Stimulated activated naive CD8-positive, alpha-beta T cell treated with anti-CD3 and anti-CD28 coated beads, Interleukin-15, Interleukin-2, amounts not matched to agents 100 ng/mL and 50 ng/mL, for 24 hours (primary cell): ENCODE data around the gene FOCAD.

ENCODE experiments used
- H3K27ac Mint-ChIP-seq: one replicate; pipeline ENCODE4 v1.8.0; 2021; ENCODE audit warnings: mild to moderate bottlenecking, mixed read lengths
- H3K27me3 Mint-ChIP-seq: one replicate; pipeline ENCODE4 v1.8.0; 2021; ENCODE audit warnings: mixed read lengths
- H3K36me3 Mint-ChIP-seq: one replicate; pipeline ENCODE4 v1.8.0; 2021; ENCODE audit warnings: low read depth, mixed read lengths
- H3K4me1 Mint-ChIP-seq: one replicate; pipeline ENCODE4 v1.8.0; 2021; ENCODE audit warnings: low read depth, mixed read lengths
- H3K4me3 Mint-ChIP-seq: one replicate; pipeline ENCODE4 v1.8.0; 2021; ENCODE audit warnings: mild to moderate bottlenecking, mixed read lengths
- H3K9me3 Mint-ChIP-seq: one replicate; pipeline ENCODE4 v1.8.0; 2021; ENCODE audit warnings: mixed read lengths

Gene FOCAD

GRCh38 chr9:20698782-20699181 lies 14.7 kb downstream of the FOCAD start:
- H3K27ac Mint-ChIP-seq = no peak overlapping the region
- no peaks in the 10 kb centered on the region for H3K9me3 Mint-ChIP-seq
- H3K4me1 Mint-ChIP-seq = peaks cover 10% of the 10 kb centered on the region
- peaks cover 4% of the 10 kb centered on the region for H3K36me3 Mint-ChIP-seq
- no peak overlapping the region for H3K4me3 Mint-ChIP-seq
- no peaks in the 10 kb centered on the region for H3K27me3 Mint-ChIP-seq

GRCh38 chr9:20701060-20701459 lies 17.0 kb downstream of the FOCAD start:
- H3K27ac Mint-ChIP-seq = no peak overlapping the region

GRCh38 chr9:20702570-20702969 lies 18.5 kb downstream of the FOCAD start:
- Mint-ChIP-seq H3K36me3 (no peaks in the 10 kb centered on the region), H3K27me3 (no peaks in the 10 kb centered on the region), H3K4me3 (no peak overlapping the region), H3K4me1 (peaks cover 10% of the 10 kb centered on the region), H3K27ac (no peak overlapping the region), H3K9me3 (no peaks in the 10 kb centered on the region)

More at GRCh38 chr9:20701060-20701459, 17.0 kb downstream of the FOCAD start:
- Mint-ChIP-seq H3K36me3 (no peaks in the 10 kb centered on the region), H3K4me1 (peaks cover 10% of the 10 kb centered on the region), H3K9me3 (no peaks in the 10 kb centered on the region), H3K27me3 (no peaks in the 10 kb centered on the region), H3K4me3 (no peak overlapping the region)

- no peaks in the 10 kb centered on the region for H3K36me3 Mint-ChIP-seq
- H3K27me3 Mint-ChIP-seq = no peaks in the 10 kb centered on the region
- H3K27ac Mint-ChIP-seq = no peak overlapping the region
- peaks cover 10% of the 10 kb centered on the region for H3K4me1 Mint-ChIP-seq
- H3K9me3 Mint-ChIP-seq = no peaks in the 10 kb centered on the region
- no peak overlapping the region for H3K4me3 Mint-ChIP-seq
These were observed 19.1 kb downstream of the FOCAD start for GRCh38 chr9:20703146-20703545.

GRCh38 chr9:20707708-20708107 lies 23.6 kb downstream of the FOCAD start:
- Mint-ChIP-seq H3K4me1 (peaks cover 4% of the 10 kb centered on the region), H3K27me3 (no peaks in the 10 kb centered on the region), H3K27ac (no peak overlapping the region), H3K9me3 (no peaks in the 10 kb centered on the region), H3K36me3 (peaks cover 8% of the 10 kb centered on the region), H3K4me3 (no peak overlapping the region)

GRCh38 chr9:20713172-20713571 lies 29.1 kb downstream of the FOCAD start:
- Mint-ChIP-seq H3K4me1 (peaks cover 7% of the 10 kb centered on the region), H3K9me3 (peaks cover 4% of the 10 kb centered on the region), H3K27me3 (no peaks in the 10 kb centered on the region), H3K36me3 (peaks cover 32% of the 10 kb centered on the region), H3K27ac (no peak overlapping the region), H3K4me3 (no peak overlapping the region)

GRCh38 chr9:20714442-20715415 lies 30.7 kb downstream of the FOCAD start:
- H3K27me3 Mint-ChIP-seq = no peaks in the 10 kb centered on the region
- H3K4me1 Mint-ChIP-seq = peaks cover 3% of the 10 kb centered on the region
- H3K27ac Mint-ChIP-seq = no peak overlapping the region
- H3K36me3 Mint-ChIP-seq = peaks cover 42% of the 10 kb centered on the region
- no peak overlapping the region for H3K4me3 Mint-ChIP-seq
- H3K9me3 Mint-ChIP-seq = peaks cover 4% of the 10 kb centered on the region

GRCh38 chr9:20722221-20722620 lies 38.2 kb downstream of the FOCAD start:
- peaks cover 65% of the 10 kb centered on the region for H3K36me3 Mint-ChIP-seq
- H3K27ac Mint-ChIP-seq = peak overlapping the region; percentile 3
- H3K9me3 Mint-ChIP-seq = no peaks in the 10 kb centered on the region
- no peaks in the 10 kb centered on the region for H3K27me3 Mint-ChIP-seq
- H3K4me1 Mint-ChIP-seq = peaks cover 18% of the 10 kb centered on the region
- H3K4me3 Mint-ChIP-seq = no peak overlapping the region

- H3K27ac Mint-ChIP-seq = no peak overlapping the region
- H3K4me1 Mint-ChIP-seq = peaks cover 22% of the 10 kb centered on the region
- H3K36me3 Mint-ChIP-seq = peaks cover 48% of the 10 kb centered on the region
- H3K27me3 Mint-ChIP-seq = no peaks in the 10 kb centered on the region
- H3K9me3 Mint-ChIP-seq = no peaks in the 10 kb centered on the region
- H3K4me3 Mint-ChIP-seq = no peak overlapping the region
These were observed 41.6 kb downstream of the FOCAD start for GRCh38 chr9:20725675-20726074.

- Mint-ChIP-seq H3K4me3 (no peak overlapping the region), H3K27ac (no peak overlapping the region), H3K4me1 (peaks cover 22% of the 10 kb centered on the region), H3K27me3 (no peaks in the 10 kb centered on the region), H3K9me3 (no peaks in the 10 kb centered on the region), H3K36me3 (peaks cover 44% of the 10 kb centered on the region)
These were observed 42.1 kb downstream of the FOCAD start for GRCh38 chr9:20726144-20726543.

- Mint-ChIP-seq H3K27ac (no peak overlapping the region), H3K4me1 (peaks cover 23% of the 10 kb centered on the region), H3K36me3 (peaks cover 36% of the 10 kb centered on the region), H3K27me3 (no peaks in the 10 kb centered on the region), H3K4me3 (no peak overlapping the region), H3K9me3 (no peaks in the 10 kb centered on the region)
These were observed 44.6 kb downstream of the FOCAD start for GRCh38 chr9:20728493-20729220.

- H3K4me1 Mint-ChIP-seq = peaks cover 23% of the 10 kb centered on the region
- H3K27ac Mint-ChIP-seq = no peak overlapping the region
- peaks cover 28% of the 10 kb centered on the region for H3K36me3 Mint-ChIP-seq
- no peaks in the 10 kb centered on the region for H3K9me3 Mint-ChIP-seq
- no peaks in the 10 kb centered on the region for H3K27me3 Mint-ChIP-seq
- no peak overlapping the region for H3K4me3 Mint-ChIP-seq
These were observed 45.5 kb downstream of the FOCAD start for GRCh38 chr9:20729523-20729922.

GRCh38 chr9:20732118-20732517 lies 48.1 kb downstream of the FOCAD start:
- Mint-ChIP-seq H3K9me3 (no peaks in the 10 kb centered on the region), H3K4me3 (no peak overlapping the region), H3K27me3 (no peaks in the 10 kb centered on the region), H3K4me1 (peaks cover 9% of the 10 kb centered on the region), H3K27ac (no peak overlapping the region), H3K36me3 (peaks cover 14% of the 10 kb centered on the region)

GRCh38 chr9:20734275-20734674 lies 50.2 kb downstream of the FOCAD start:
- H3K27me3 Mint-ChIP-seq = no peaks in the 10 kb centered on the region
- H3K27ac Mint-ChIP-seq = no peak overlapping the region
- no peaks in the 10 kb centered on the region for H3K9me3 Mint-ChIP-seq
- peaks cover 14% of the 10 kb centered on the region for H3K36me3 Mint-ChIP-seq
- peaks cover 4% of the 10 kb centered on the region for H3K4me1 Mint-ChIP-seq
- no peak overlapping the region for H3K4me3 Mint-ChIP-seq

- no peak overlapping the region for H3K27ac Mint-ChIP-seq
These were observed 56.2 kb downstream of the FOCAD start for GRCh38 chr9:20740304-20740703.

More at GRCh38 chr9:20740304-20740703, 56.2 kb downstream of the FOCAD start:
- H3K27me3 Mint-ChIP-seq = no peaks in the 10 kb centered on the region
- H3K9me3 Mint-ChIP-seq = no peaks in the 10 kb centered on the region
- peaks cover 12% of the 10 kb centered on the region for H3K4me1 Mint-ChIP-seq
- H3K4me3 Mint-ChIP-seq = no peak overlapping the region
- H3K36me3 Mint-ChIP-seq = peaks cover 25% of the 10 kb centered on the region
